SK-N-SH treated with all-trans-retinoic acid at 6 μM for 48 hours (cell line): ENCODE measurements around the gene BLOC1S4.
"Not testable (repeated sequence)": the region's sequence is repeated elsewhere in the genome, so short reads cannot be mapped to it uniquely, and the experiment has no call there.

Experiments used
- ATAC-seq: fragments of 200-7000 bp; cut with Tn5 transposase; 3 replicates; pipeline ENCODE4 v1.9.1; 2020; ENCODE audit warnings: mild to moderate bottlenecking, moderate library complexity
- ARNTL ChIP-seq: fragments of 450-650 bp; formaldehyde crosslinking; IDR thresholded peaks from 2 replicates; pipeline ENCODE4 v1.5.0; 2020; ENCODE audit warnings: low read depth, mild to moderate bottlenecking, moderate library complexity, borderline replicate concordance
- CREB5 ChIP-seq: fragments of 250-450 bp; sonication (Bioruptor Pico); IDR thresholded peaks from 2 replicates; pipeline ENCODE4 v1.5.1; 2020; ENCODE audit warnings: low read depth, mild to moderate bottlenecking, moderate library complexity
- CSDC2 ChIP-seq: fragments of 250-450 bp; sonication (Bioruptor Pico); IDR thresholded peaks from 2 replicates; pipeline ENCODE4 v1.5.0; 2020; ENCODE audit warnings: mild to moderate bottlenecking, moderate library complexity
- CSRNP3 ChIP-seq: fragments of 250-450 bp; sonication (Bioruptor Pico); IDR thresholded peaks from 2 replicates; pipeline ENCODE4 v1.5.1; 2021; ENCODE audit warnings: mild to moderate bottlenecking, moderate library complexity
- ESRRG ChIP-seq: fragments of 250-450 bp; sonication (Bioruptor Pico); IDR thresholded peaks from 2 replicates; pipeline ENCODE4 v1.6.1; 2021; ENCODE audit warnings: mild to moderate bottlenecking
- GLIS3 ChIP-seq: fragments of 250-450 bp; sonication (Bioruptor Pico); IDR thresholded peaks from 2 replicates; pipeline ENCODE4 v1.5.0; 2020; ENCODE audit warnings: mild to moderate bottlenecking, moderate library complexity
- ISL1 ChIP-seq: fragments of 250-450 bp; sonication (Bioruptor Pico); IDR thresholded peaks from 2 replicates; pipeline ENCODE4 v2.1.2; 2022; ENCODE audit warnings: mild to moderate bottlenecking, moderate library complexity
- OSR1 ChIP-seq: fragments of 250-450 bp; sonication (Bioruptor Pico); IDR thresholded peaks from 2 replicates; pipeline ENCODE4 v1.8.0; 2022; ENCODE audit warnings: moderate library complexity, mild to moderate bottlenecking, inconsistent platforms
- PATZ1 ChIP-seq: fragments of 250-450 bp; sonication (Bioruptor Pico); IDR thresholded peaks from 2 replicates; pipeline ENCODE4 v1.8.0; 2020; ENCODE audit warnings: mild to moderate bottlenecking, moderate library complexity, borderline replicate concordance
- PPARA ChIP-seq: fragments of 250-450 bp; sonication (Bioruptor Pico); IDR thresholded peaks from 2 replicates; pipeline ENCODE4 v1.5.0; 2020; ENCODE audit warnings: mild to moderate bottlenecking, borderline replicate concordance
- RARB ChIP-seq: fragments of 250-450 bp; sonication (Bioruptor Pico); IDR thresholded peaks from 2 replicates; pipeline ENCODE4 v1.8.0; 2021; ENCODE audit warnings: mild to moderate bottlenecking, moderate library complexity
- SNAI2 ChIP-seq: fragments of 250-450 bp; sonication (Bioruptor Pico); IDR thresholded peaks from 2 replicates; pipeline ENCODE4 v1.5.0; 2020; ENCODE audit warnings: mild to moderate bottlenecking, moderate library complexity
- TCF4 ChIP-seq: fragments of 250-450 bp; sonication (Bioruptor Pico); IDR thresholded peaks from 2 replicates; pipeline ENCODE4 v1.8.0; 2021; ENCODE audit warnings: mild to moderate bottlenecking, moderate library complexity, borderline replicate concordance
- TSHZ2 ChIP-seq: fragments of 250-450 bp; sonication (Bioruptor Pico); IDR thresholded peaks from 2 replicates; pipeline ENCODE4 v1.5.0; 2020; ENCODE audit warnings: mild to moderate bottlenecking, moderate library complexity
- ZC3H10 ChIP-seq: fragments of 250-450 bp; sonication (Bioruptor Pico); IDR thresholded peaks from 2 replicates; pipeline ENCODE4 v1.5.1; 2021; ENCODE audit warnings: mild to moderate bottlenecking, moderate library complexity
- ZFP3 ChIP-seq: fragments of 250-450 bp; sonication (Bioruptor Pico); IDR thresholded peaks from 2 replicates; pipeline ENCODE4 v1.5.0; 2020; ENCODE audit warnings: mild to moderate bottlenecking, moderate library complexity
- ZFP30 ChIP-seq: fragments of 450-650 bp; formaldehyde crosslinking; IDR thresholded peaks from 2 replicates; pipeline ENCODE4 v1.5.0; 2022; ENCODE audit warnings: mild to moderate bottlenecking, moderate library complexity
- ZNF70 ChIP-seq: fragments of 450-650 bp; formaldehyde crosslinking; IDR thresholded peaks from 2 replicates; pipeline ENCODE4 v1.5.0; 2020; ENCODE audit warnings: mild to moderate bottlenecking, moderate library complexity
- ZNF8 ChIP-seq: fragments of 450-650 bp; formaldehyde crosslinking; IDR thresholded peaks from 2 replicates; pipeline ENCODE4 v1.5.0; 2020; ENCODE audit warnings: mild to moderate bottlenecking, moderate library complexity

The BLOC1S4 gene

GRCh38 chr4:6724421-6725111 lies 8.6 kb downstream of the BLOC1S4 start (continued):
- no peak for TF ChIP-seq TSHZ2
- TF ChIP-seq OSR1 (CRISPR knock-in tag): no peak
- no peak for TF ChIP-seq ZC3H10 (CRISPR knock-in tag)
- no peak for TF ChIP-seq ZNF8
- no peak for TF ChIP-seq CSRNP3
- no peak for TF ChIP-seq PATZ1

GRCh38 chr4:6725427-6725961 lies 9.5 kb downstream of the BLOC1S4 start:
- not testable (repeated sequence) for ATAC-seq

GRCh38 chr4:6727081-6727942 lies 11.3 kb downstream of the BLOC1S4 start:
- TF ChIP-seq TCF4 (CRISPR knock-in tag): no peak
- no peak for TF ChIP-seq PPARA (CRISPR knock-in tag)
- no peak for TF ChIP-seq TSHZ2
- no peak for TF ChIP-seq PATZ1
- TF ChIP-seq RARB (CRISPR knock-in tag): no peak
- TF ChIP-seq ESRRG: no peak
- no peak for TF ChIP-seq SNAI2 (CRISPR knock-in tag)
- TF ChIP-seq ARNTL (CRISPR knock-in tag): no peak
- TF ChIP-seq CSDC2 (CRISPR knock-in tag): no peak
- no peak for TF ChIP-seq GLIS3
- TF ChIP-seq ZC3H10 (CRISPR knock-in tag): no peak
- TF ChIP-seq ZNF8: no peak
- TF ChIP-seq ZFP3 (CRISPR knock-in tag): no peak
- no peak for TF ChIP-seq CREB5 (CRISPR knock-in tag)
- TF ChIP-seq ZNF70: no peak
- no peak for TF ChIP-seq ISL1
- no peak for TF ChIP-seq ZFP30 (CRISPR knock-in tag)
- no peak for ATAC-seq
